Measurements from ENCODE around the gene CCDC191.

CCDC191 gene

GRCh38 chr3:114052216-114052615 is 4.1 kb downstream of the CCDC191 start:
- H3K36me3 ChIP-seq (ENCODE audit: insufficient read depth, low read length) = no peaks in the 10 kb centered on the region
- no peaks in the 10 kb centered on the region for H3K9me3 ChIP-seq (replicated peaks; ENCODE audit: low read length)
- H3K4me1 ChIP-seq (ENCODE audit: control insufficient read depth, insufficient read depth, low read length) = peaks cover 6% of the 10 kb centered on the region
- H3K4me2 ChIP-seq (ENCODE audit: low read length) = no peak overlapping the region
- no peaks in the 10 kb centered on the region for H3K27me3 ChIP-seq (ENCODE audit: control insufficient read depth, insufficient read depth, low read length)
- H3K4me3 ChIP-seq (ENCODE audit: low read length) = no peak overlapping the region
- H3K9ac ChIP-seq (ENCODE audit: low read depth, low read length) = no peak overlapping the region

GRCh38 chr3:114043205-114043604 is 13.1 kb downstream of the CCDC191 start:
- Histone ChIP-seq H3K4me1 (ENCODE audit: control insufficient read depth, insufficient read depth, low read length) (no peaks in the 10 kb centered on the region), H3K9me3 (replicated peaks; ENCODE audit: low read length) (no peaks in the 10 kb centered on the region), H3K4me2 (ENCODE audit: low read length) (no peak overlapping the region), H3K27me3 (ENCODE audit: control insufficient read depth, insufficient read depth, low read length) (no peaks in the 10 kb centered on the region), H3K4me3 (ENCODE audit: low read length) (no peak overlapping the region), H3K36me3 (ENCODE audit: insufficient read depth, low read length) (no peaks in the 10 kb centered on the region), H3K9ac (ENCODE audit: low read depth, low read length) (no peak overlapping the region)

GRCh38 chr3:114035896-114036295 is 20.4 kb downstream of the CCDC191 start:
- no peaks in the 10 kb centered on the region for H3K4me1 ChIP-seq (ENCODE audit: control insufficient read depth, insufficient read depth, low read length)
- H3K9ac ChIP-seq (ENCODE audit: low read depth, low read length) = no peak overlapping the region

DNA sequence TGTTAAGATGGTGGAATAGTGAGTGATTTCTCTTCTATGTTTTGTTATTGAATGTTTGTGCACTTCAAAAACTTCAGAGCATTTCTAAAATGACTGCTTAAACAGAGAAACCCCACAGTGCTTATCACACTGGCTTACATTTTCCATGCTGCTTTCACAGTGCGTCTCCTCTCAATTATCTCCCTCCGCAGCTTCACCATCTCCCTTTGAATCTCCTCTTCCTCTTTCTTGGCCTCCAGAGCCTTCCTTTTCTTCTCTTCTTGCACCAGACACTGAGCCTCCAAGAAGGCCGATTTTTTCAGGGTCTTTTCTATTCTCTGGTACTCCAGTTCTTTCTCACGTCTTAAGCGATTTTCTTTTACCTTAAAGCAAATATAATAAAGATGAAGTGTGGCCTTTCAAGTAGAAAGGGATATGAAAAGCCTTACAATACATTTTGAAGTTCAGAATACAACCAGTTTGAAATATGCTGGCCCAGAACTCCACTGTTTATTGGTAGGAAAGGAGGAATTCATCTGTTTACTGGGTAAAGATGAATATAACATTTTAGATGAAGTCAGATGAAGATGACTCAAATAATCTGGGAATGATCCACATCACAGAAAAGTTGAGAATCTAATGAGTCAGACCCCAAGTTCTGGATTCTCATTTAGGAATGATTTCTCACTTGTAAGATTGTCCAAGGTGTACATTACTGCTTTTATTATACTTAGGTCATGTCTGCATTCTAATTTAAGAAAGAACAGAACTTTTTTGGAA is 21.4 kb downstream of the CCDC191 start:
- H3K4me1 ChIP-seq (ENCODE audit: control insufficient read depth, insufficient read depth, low read length) = no peaks in the 10 kb centered on the region
- no peaks in the 10 kb centered on the region for H3K27me3 ChIP-seq (ENCODE audit: control insufficient read depth, insufficient read depth, low read length)
- no peaks in the 10 kb centered on the region for H3K36me3 ChIP-seq (ENCODE audit: insufficient read depth, low read length)
- H3K4me3 ChIP-seq (ENCODE audit: low read length) = no peak overlapping the region
- H3K9me3 ChIP-seq (replicated peaks; ENCODE audit: low read length) = no peaks in the 10 kb centered on the region
- no peak overlapping the region for H3K4me2 ChIP-seq (ENCODE audit: low read length)
- H3K9ac ChIP-seq (ENCODE audit: low read depth, low read length) = no peak overlapping the region

More at GRCh38 chr3:114035896-114036295, 20.4 kb downstream of the CCDC191 start:
- Histone ChIP-seq H3K4me2 (ENCODE audit: low read length) (no peak overlapping the region), H3K36me3 (ENCODE audit: insufficient read depth, low read length) (no peaks in the 10 kb centered on the region), H3K9me3 (replicated peaks; ENCODE audit: low read length) (no peaks in the 10 kb centered on the region), H3K27me3 (ENCODE audit: control insufficient read depth, insufficient read depth, low read length) (no peaks in the 10 kb centered on the region), H3K4me3 (ENCODE audit: low read length) (no peak overlapping the region)

GRCh38 chr3:114034211-114034610 is 22.1 kb downstream of the CCDC191 start:
- Histone ChIP-seq H3K4me2 (ENCODE audit: low read length) (no peak overlapping the region), H3K4me3 (ENCODE audit: low read length) (no peak overlapping the region), H3K36me3 (ENCODE audit: insufficient read depth, low read length) (no peaks in the 10 kb centered on the region), H3K9me3 (replicated peaks; ENCODE audit: low read length) (no peaks in the 10 kb centered on the region), H3K4me1 (ENCODE audit: control insufficient read depth, insufficient read depth, low read length) (no peaks in the 10 kb centered on the region), H3K27me3 (ENCODE audit: control insufficient read depth, insufficient read depth, low read length) (no peaks in the 10 kb centered on the region), H3K9ac (ENCODE audit: low read depth, low read length) (no peak overlapping the region)

DNA sequence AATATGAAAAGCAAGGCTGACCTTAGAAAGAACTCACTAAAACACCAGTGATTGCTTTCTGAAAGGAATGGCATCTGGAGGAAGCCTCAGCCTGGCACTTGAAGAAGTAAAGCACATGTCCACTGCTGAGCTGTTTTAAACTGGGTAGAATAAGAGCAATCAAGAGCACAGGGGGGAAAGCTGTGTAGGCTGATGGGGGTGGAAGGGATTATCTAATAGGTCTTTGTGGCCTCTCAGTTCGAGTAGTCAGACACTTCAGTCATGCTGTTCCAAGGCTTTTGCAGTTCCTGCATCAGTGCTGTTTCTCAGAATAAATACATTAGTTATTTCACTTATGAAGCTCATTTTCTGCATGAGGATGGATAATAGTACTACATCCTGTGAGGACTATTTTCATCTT is 22.6 kb downstream of the CCDC191 start:
- Histone ChIP-seq H3K9ac (ENCODE audit: low read depth, low read length) (no peak overlapping the region), H3K4me2 (ENCODE audit: low read length) (no peak overlapping the region), H3K27me3 (ENCODE audit: control insufficient read depth, insufficient read depth, low read length) (no peaks in the 10 kb centered on the region), H3K9me3 (replicated peaks; ENCODE audit: low read length) (no peaks in the 10 kb centered on the region), H3K36me3 (ENCODE audit: insufficient read depth, low read length) (no peaks in the 10 kb centered on the region), H3K4me3 (ENCODE audit: low read length) (no peak overlapping the region), H3K4me1 (ENCODE audit: control insufficient read depth, insufficient read depth, low read length) (no peaks in the 10 kb centered on the region)

DNA sequence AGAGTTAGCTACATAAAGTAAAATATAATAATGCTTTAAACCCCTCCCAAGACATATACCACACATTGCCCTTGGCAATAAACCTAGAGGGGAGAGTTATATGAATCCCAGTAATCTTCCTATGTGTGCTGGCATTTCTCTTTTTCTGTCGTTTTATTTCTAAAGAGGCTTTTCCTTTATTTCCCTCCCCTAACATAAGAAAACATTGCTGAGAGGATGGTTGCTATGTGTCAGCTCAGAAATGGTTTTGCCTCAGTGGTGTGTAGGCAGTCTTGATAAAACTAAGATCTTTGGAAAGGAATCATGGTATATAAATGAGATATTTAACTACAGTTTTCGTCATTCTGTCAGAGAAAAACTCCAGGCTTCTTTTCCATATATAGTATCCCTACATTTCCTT is 30.0 kb downstream of the CCDC191 start:
- H3K9ac ChIP-seq (ENCODE audit: low read depth, low read length) = no peak overlapping the region
- no peaks in the 10 kb centered on the region for H3K9me3 ChIP-seq (replicated peaks; ENCODE audit: low read length)
- no peaks in the 10 kb centered on the region for H3K36me3 ChIP-seq (ENCODE audit: insufficient read depth, low read length)
- H3K4me1 ChIP-seq (ENCODE audit: control insufficient read depth, insufficient read depth, low read length) = no peaks in the 10 kb centered on the region
- H3K4me2 ChIP-seq (ENCODE audit: low read length) = no peak overlapping the region
- H3K27me3 ChIP-seq (ENCODE audit: control insufficient read depth, insufficient read depth, low read length) = no peaks in the 10 kb centered on the region
- H3K4me3 ChIP-seq (ENCODE audit: low read length) = no peak overlapping the region

DNA sequence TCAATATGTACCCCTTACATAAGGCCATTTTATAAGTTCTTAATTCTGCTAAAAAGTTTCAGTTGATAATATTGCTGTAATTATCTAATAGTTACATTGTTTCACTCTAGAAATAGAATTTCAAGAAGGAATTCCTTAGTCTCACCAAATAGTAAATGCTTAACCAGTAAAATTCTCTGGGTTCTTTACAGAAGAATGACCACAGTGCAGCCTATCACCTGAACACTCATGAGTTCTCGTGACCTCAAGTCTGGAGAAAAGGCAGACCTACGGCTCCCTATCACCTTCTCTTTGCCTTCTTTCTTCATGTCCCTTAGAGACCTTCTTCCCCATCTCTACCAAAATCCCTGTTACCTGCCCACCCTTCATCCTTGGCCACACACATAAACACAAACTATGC is 30.9 kb downstream of the CCDC191 start:
- Histone ChIP-seq H3K9me3 (replicated peaks; ENCODE audit: low read length) (no peaks in the 10 kb centered on the region), H3K4me3 (ENCODE audit: low read length) (no peak overlapping the region), H3K27me3 (ENCODE audit: control insufficient read depth, insufficient read depth, low read length) (no peaks in the 10 kb centered on the region), H3K9ac (ENCODE audit: low read depth, low read length) (no peak overlapping the region), H3K36me3 (ENCODE audit: insufficient read depth, low read length) (no peaks in the 10 kb centered on the region), H3K4me1 (ENCODE audit: control insufficient read depth, insufficient read depth, low read length) (no peaks in the 10 kb centered on the region), H3K4me2 (ENCODE audit: low read length) (no peak overlapping the region)

- Histone ChIP-seq H3K9me3 (replicated peaks; ENCODE audit: low read length) (no peaks in the 10 kb centered on the region), H3K27me3 (ENCODE audit: control insufficient read depth, insufficient read depth, low read length) (no peaks in the 10 kb centered on the region), H3K9ac (ENCODE audit: low read depth, low read length) (no peak overlapping the region), H3K4me2 (ENCODE audit: low read length) (no peak overlapping the region), H3K4me1 (ENCODE audit: control insufficient read depth, insufficient read depth, low read length) (no peaks in the 10 kb centered on the region), H3K36me3 (ENCODE audit: insufficient read depth, low read length) (no peaks in the 10 kb centered on the region), H3K4me3 (ENCODE audit: low read length) (no peak overlapping the region)
Observed at GRCh38 chr3:114022145-114022802, 34.1 kb downstream of the CCDC191 start.

DNA sequence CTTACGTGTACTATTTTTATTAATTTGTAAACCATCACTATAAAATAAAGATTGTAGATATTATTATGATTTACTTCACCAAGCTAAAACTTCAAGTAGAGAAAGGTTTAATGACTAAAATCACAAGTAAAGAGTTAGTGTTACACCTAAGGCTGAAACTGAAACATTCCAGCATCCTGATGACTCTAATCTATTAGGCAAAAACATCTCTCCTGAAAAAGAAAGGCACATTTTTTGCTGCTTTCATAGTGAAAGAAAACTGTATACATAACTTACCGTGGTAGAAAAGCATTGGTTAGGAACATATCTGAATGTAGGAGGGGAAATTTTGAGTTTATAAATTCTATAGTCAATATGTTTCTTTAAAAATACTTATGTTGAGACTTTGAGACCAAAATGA is 35.4 kb downstream of the CCDC191 start:
- no peaks in the 10 kb centered on the region for H3K36me3 ChIP-seq (ENCODE audit: insufficient read depth, low read length)
- H3K4me3 ChIP-seq (ENCODE audit: low read length) = no peak overlapping the region
- H3K27me3 ChIP-seq (ENCODE audit: control insufficient read depth, insufficient read depth, low read length) = no peaks in the 10 kb centered on the region
- H3K4me1 ChIP-seq (ENCODE audit: control insufficient read depth, insufficient read depth, low read length) = no peaks in the 10 kb centered on the region
- no peaks in the 10 kb centered on the region for H3K9me3 ChIP-seq (replicated peaks; ENCODE audit: low read length)
- no peak overlapping the region for H3K9ac ChIP-seq (ENCODE audit: low read depth, low read length)
- H3K4me2 ChIP-seq (ENCODE audit: low read length) = no peak overlapping the region

DNA sequence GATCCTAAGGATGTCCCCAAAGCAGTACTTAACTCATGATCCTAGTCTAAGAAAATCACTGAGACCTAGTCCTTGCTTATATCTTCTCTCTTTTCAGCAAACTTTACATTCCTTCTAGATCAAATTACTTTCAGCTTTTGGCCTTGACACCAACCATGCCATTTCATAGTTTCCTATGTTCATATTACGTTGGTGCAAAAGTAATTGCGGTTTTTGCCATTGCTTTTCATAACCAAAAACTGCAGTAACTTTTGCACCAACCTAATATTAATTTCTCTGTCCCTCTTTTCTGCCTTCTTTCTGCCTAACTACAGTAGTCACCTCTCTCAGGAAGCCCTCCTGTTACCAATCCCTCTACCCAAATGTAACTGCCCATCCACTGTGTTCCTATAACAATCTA is 36.8 kb downstream of the CCDC191 start:
- no peaks in the 10 kb centered on the region for H3K36me3 ChIP-seq (ENCODE audit: insufficient read depth, low read length)
- H3K4me3 ChIP-seq (ENCODE audit: low read length) = no peak overlapping the region
- no peak overlapping the region for H3K4me2 ChIP-seq (ENCODE audit: low read length)
- H3K4me1 ChIP-seq (ENCODE audit: control insufficient read depth, insufficient read depth, low read length) = no peaks in the 10 kb centered on the region
- H3K9ac ChIP-seq (ENCODE audit: low read depth, low read length) = no peak overlapping the region
- H3K9me3 ChIP-seq (replicated peaks; ENCODE audit: low read length) = no peaks in the 10 kb centered on the region
- no peaks in the 10 kb centered on the region for H3K27me3 ChIP-seq (ENCODE audit: control insufficient read depth, insufficient read depth, low read length)

DNA sequence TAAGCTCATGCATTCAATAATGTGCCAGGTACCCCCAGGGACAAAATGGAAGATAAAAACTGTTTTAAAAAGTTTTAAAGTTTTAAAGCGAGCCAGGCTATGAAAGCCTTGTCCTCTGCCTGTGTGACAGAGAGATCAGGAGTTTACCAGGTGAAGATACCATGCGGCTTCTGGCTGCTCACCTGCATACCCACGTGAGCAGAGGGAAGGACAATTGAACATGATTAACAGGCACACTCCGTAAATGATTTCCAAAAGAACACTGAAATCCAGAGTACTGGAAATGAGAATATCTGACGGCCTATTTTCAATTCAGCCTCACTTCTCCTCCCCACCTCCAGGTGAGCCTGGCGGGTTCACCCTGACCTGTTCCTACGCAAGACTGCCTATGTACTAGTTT is 42.1 kb downstream of the CCDC191 start:
- Histone ChIP-seq H3K4me1 (ENCODE audit: control insufficient read depth, insufficient read depth, low read length) (no peaks in the 10 kb centered on the region), H3K27me3 (ENCODE audit: control insufficient read depth, insufficient read depth, low read length) (no peaks in the 10 kb centered on the region), H3K9me3 (replicated peaks; ENCODE audit: low read length) (no peaks in the 10 kb centered on the region), H3K4me2 (ENCODE audit: low read length) (no peak overlapping the region), H3K4me3 (ENCODE audit: low read length) (no peak overlapping the region), H3K36me3 (ENCODE audit: insufficient read depth, low read length) (no peaks in the 10 kb centered on the region), H3K9ac (ENCODE audit: low read depth, low read length) (no peak overlapping the region)

Data from skeletal muscle satellite cell (primary cell).